TTC549 (cell line): ENCODE measurements around the gene DNAH6.
"Not testable (repeated sequence)": the region's sequence is repeated elsewhere in the genome, so short reads cannot be mapped to it uniquely, and the experiment has no call there.

ENCODE experiments used
- FAIRE-seq: peaks from 2 replicates; lab custom pipeline; 2012; peaks lifted over from hg19 to GRCh38; lab: Jason Lieb, UNC

The DNAH6 gene

GRCh38 chr2:84766791-84767190 is 250.5 kb downstream of the DNAH6 start:
- FAIRE-seq = no peak

- no peak for FAIRE-seq
Observed at GRCh38 chr2:84768840-84769239, 252.5 kb downstream of the DNAH6 start.

DNA sequence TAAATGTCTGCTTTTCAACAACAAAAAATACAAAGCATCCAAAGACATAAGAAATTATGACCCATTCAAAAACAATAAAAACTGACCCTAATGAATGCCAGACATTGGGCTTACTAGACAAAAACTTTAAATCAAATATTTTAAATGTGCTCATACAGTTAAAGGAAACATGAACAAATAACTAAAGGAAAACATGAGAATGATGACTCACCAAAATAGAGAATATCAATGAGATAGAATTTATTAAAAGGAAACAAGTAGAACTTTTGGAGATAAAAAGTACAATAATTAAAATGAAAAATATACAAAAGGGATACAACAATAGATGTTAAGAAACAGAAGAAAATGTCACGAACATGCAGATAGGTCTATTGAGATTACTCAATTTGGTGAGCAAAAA is 254.0 kb downstream of the DNAH6 start:
- peak; percentile 46 for FAIRE-seq

DNA sequence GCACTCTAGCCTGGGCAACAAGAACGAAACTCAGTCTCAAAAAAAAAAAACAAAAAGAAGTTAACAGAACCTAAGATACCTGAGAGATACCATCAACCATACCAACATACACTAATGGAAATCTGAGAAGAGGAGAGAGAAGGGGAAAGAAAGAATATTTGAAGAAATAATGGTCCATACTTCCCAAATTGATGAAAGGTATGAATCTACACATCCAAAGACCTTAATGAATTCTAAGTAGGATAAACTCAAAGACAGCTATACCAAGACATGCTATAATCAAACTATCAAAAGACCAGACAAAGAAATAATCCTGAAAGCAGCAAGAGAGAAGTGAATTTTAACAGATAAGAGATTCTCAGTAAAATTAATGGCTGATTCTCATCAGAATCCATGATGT is 255.0 kb downstream of the DNAH6 start:
- no peak for FAIRE-seq

- not testable (repeated sequence) for FAIRE-seq
Observed at GRCh38 chr2:84773562-84773961, 257.3 kb downstream of the DNAH6 start.

DNA sequence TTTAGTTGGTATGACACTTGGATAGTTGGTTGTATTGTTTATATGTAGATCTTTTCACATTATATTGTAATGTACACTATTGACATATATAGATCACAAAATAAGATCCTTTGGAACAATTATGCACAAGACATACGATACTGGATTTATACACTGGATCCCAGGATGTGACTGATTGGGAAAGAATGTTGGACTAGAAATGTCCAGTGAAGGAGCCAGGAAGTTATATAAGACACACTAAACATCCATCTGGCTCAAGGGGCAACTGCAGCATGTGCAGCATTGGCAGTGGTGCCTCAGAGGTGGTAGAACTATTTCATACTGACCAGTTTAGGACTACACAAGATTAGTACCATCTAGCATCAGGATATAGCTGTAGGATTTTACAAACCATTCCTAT is 259.7 kb downstream of the DNAH6 start:
- peak; percentile 31 for FAIRE-seq

DNA sequence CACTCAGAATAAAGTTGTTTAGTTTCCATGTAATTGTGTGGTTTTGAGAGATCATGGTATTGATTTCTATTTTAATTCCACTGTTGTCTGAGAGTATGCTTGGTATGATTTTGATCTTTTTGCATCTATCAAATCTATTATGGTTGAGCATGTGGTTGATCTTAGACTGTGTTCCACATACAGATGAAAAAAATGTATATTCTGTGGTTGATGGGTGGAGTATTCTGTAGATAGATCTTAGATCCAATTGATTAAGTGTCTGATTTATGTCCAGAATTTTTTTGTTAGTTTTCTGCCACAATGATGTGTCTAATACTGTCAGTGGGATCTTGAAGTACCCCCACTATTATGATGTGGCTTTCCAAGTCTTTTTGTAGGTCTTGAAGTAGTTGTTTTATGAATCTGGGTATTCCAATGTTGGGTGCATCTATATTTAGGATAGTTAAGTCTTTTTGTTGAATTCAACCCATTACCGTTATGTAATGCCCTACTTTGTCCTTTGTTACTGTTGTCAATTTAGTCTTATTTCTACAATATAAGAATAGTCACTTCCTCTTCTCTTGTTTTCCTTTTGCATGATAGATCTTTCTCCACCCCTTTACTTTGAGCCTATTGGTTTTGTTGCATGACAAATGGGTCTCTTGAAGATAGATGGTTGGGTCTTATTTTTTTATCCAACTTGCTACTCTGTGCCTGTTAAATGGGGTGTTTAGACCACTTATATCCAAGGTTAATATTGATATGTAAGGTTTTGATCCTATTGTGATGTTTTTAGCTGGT is 262.8 kb downstream of the DNAH6 start:
- no peak for FAIRE-seq

DNA sequence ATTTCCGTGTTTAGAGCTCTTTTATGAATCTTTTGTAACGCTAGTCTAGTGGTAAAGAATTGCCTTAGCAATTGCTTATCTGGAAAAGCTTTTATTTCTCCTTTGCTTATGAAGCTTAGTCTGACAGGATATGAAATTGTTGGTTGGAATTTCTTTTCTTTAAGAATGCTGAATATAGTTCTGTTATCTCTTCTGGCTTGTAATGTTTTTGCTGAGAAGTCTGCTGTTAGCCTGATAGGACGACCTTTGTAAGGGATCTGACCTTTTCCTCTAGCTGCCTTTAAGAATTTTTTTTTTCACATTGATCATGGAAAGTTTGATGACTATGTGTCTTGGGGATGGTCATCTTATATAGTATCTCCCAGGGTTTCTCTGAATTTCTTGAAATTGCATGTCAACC is 263.5 kb downstream of the DNAH6 start:
- FAIRE-seq = no peak

DNA sequence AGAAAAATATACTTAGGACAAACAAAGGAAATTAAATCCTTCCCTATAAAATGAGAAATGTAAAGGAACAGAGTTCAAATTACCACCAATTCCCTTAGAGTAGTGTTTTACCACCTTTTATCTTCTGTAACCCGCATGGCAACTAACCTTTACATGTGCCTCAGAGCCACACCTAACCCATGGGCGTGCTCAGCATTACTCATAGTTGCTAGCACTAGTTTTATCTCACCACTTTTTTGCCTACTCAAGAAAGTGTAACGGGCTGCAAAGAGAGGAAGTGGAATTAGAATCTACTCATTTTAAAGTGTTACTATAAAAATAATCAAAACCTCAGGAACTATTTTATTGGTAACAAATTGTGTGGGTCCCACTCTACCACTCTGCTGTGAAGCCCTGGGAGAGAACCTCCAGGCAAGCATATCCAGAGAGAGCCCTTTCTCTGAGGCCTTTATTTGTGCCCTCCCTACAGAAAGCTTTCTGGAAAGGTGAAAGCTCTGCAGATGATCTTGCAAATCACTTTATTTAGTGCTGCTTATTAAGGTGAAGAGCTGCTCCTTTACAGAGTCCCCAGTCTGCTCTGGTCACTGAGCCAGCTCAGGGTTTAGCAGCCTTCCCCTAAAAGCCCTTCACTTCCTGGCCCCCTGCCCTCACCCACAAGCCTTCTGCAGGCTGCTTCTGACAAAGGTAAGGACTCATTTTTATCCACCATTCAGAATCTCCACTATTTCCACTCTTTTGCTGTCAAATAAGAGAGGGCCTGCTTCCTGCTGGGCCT is 265.8 kb downstream of the DNAH6 start:
- FAIRE-seq = no peak

DNA sequence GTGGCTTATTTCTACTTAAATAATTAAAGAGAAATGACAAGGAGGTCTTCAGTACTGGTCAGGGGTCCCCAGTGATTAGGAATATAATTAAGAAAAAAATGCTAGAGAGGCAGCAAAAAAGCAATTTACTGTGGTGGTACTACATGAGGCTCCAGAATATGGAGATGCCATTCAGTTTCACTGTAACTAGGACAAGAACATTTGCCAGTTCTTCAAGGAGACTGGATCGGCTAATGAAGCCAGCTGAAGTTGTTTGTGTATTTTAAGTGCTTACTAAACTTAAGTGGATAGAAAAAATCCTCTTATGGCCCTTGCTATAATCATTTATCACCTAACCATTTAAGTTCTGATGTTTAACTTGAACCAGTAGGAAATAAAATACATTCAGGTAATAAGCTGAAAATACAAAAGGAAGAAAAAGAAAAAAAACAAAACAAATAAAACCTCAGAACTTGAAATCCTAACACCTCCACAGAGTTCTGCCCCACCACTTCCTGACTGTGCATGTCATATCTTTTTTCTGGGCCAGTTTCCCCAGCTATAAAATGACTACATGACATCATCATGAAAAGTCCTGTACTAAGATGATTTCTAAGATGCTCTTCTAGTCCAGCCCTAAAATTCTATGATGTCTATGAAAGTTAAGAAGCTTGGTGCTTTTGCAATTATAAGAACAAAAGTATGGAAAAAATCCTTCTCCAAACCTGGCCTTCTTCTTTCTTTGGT is 266.6 kb downstream of the DNAH6 start:
- no peak for FAIRE-seq

- FAIRE-seq = no peak
Observed at GRCh38 chr2:84785950-84786349, 269.7 kb downstream of the DNAH6 start.

DNA sequence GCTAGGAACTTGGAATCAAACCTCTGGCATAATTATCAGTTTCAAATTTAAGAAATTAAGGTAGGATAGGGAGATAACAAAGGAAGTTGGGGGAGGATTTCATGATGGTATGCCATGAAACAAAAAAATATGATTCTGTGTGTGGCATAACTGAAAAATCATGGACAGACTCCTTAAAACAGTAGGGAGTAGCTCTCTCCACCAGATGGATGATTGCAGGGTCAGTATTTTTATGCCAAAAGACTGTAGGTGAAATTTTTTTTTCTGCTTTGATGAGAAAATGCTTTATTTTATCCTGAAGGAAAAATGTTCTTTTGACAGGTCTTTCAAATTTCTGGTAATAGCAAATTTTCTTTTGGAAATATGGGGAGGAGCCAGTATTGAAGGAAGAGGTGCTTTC is 270.3 kb downstream of the DNAH6 start:
- no peak for FAIRE-seq

- no peak for FAIRE-seq
Observed at GRCh38 chr2:84788027-84788426, 271.7 kb downstream of the DNAH6 start.

DNA sequence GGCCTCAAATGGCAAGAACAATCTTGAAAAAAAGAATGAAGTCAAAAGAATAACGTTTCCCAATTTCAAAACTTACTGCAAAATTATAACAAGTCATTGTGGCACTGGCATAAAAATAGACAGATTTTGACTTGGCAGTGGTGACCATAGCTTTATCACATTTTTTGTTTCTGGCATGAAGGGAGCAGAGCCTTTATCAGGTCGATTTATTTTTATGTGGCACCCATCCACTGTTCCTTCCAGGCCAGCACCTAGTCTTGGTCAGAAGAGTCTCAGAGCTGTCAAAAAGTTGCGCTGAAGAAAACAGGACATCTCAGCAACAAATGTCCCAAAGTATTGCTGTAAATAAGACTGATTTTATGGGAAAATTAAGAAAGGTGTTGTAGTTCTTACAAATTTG is 272.2 kb downstream of the DNAH6 start:
- FAIRE-seq = no peak

GRCh38 chr2:84792856-84793522 is 276.7 kb downstream of the DNAH6 start:
- FAIRE-seq = no peak

DNA sequence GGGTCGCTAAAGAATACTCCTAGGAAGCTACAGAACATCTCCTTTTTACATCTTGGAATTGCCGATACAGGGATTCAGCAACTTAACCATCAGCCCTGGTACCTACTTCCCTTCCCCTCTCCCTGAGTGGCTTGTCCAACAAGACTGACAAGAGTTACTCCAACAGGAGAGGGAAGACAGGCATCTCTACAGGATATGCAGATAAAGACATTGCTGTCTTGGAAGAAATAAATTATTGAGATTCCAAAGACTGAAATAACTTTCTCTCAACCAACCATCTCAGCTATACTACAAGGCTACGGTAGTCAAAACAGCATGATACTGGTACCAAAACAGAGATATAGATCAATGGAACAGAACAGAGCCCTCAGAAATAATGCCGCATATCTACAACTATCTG is 277.3 kb downstream of the DNAH6 start:
- FAIRE-seq = no peak

GRCh38 chr2:84796798-84797197 is 280.5 kb downstream of the DNAH6 start:
- no peak for FAIRE-seq

GRCh38 chr2:84797271-84797670 is 281.0 kb downstream of the DNAH6 start:
- no peak for FAIRE-seq

DNA sequence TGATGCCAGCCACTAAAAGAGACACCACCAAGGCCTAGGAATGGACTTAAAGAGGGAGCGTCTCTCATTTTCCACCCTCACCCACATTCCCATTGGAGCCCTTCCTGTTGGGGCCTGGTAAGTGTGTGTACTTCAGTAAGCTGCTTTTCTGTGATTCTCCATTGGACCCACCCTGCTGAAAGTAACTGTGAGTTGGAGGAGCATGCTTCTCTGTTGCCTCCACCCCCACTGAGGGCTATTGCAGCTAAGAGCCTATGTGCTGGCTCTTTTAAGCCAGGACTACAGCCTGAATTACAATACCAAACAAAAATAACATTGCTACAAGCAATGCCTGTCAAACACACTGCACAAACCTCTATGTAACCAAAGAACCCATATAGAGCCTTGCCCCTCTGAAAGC is 283.5 kb downstream of the DNAH6 start:
- FAIRE-seq = no peak

- FAIRE-seq = no peak
Observed at GRCh38 chr2:84800194-84800805, 284.0 kb downstream of the DNAH6 start.

DNA sequence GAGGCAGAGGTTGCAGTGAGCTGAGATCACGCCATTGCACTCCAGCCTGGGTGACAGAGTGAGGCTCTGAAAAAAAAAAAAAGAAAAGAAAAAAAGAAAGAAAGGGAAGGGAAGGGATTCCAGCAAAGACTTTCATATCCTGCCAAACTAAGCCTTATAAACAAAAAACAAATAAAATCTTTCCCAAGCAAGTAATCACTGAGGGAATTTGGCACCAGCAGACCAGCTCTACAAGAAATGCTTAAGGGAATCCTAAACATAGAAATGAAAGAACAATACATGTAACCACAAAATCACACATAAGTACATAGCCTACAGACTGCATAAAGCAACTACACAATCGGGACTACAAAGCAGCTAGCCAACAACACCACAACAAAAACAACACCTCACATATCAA is 285.5 kb downstream of the DNAH6 start:
- FAIRE-seq = no peak
